PC-3 (cell line): ENCODE results near the gene ABCG4. TPM values are rescaled to one million over a fixed set of nuclear protein-coding genes. Genes with fewer than 3 reads are reported as not detected.
"Not testable (repeated sequence)": the region's sequence is repeated elsewhere in the genome, so short reads cannot be mapped to it uniquely, and the experiment has no call there.

ENCODE experiments used
- ATAC-seq: fragments of 200-7000 bp; cut with Tn5 transposase; 2 replicates; pipeline ENCODE4 v1.9.1; 2020; ENCODE audit warnings: mild to moderate bottlenecking, moderate library complexity
- BruUV-seq: library from RNA; stranded (reverse); fragments of 400-500 nt; replicated peaks from 2 replicates; lab custom pipeline; 2021; lab: Mats Ljungman, UMichigan
- CTCF ChIA-PET: fragments of 300-600 bp; sonication (Branson Sonifier 250); formaldehyde crosslinking; loops from one replicate; lab custom pipeline; 2022; ENCODE audit warnings: antibody characterized with exemption; lab: Charles Lee
- POLR2A ChIA-PET: fragments of 300-600 bp; sonication (Branson Sonifier 250); formaldehyde crosslinking; loops from one replicate; lab custom pipeline; 2022; ENCODE audit warnings: antibody characterized with exemption; ENCODE audit not compliant: unreplicated experiment; lab: Charles Lee
- DNase-seq: peaks from one replicate; pipeline ENCODE4 v3.0.0-alpha.2; 2015
- H2AFZ ChIP-seq: fragments of 300-600 bp; sonication (generic); 2 replicates; pipeline ENCODE4 v1.6.0; 2016; ENCODE audit warnings: antibody characterized with exemption, low read length
- H3F3A ChIP-seq: fragments of 300-600 bp; sonication (generic); one replicate; pipeline ENCODE4 v1.6.0; 2017; ENCODE audit warnings: antibody characterized with exemption, low read length, control low read depth, mild to moderate bottlenecking; ENCODE audit not compliant: unreplicated experiment
- H3K27ac ChIP-seq: fragments of 300-600 bp; sonication (generic); 2 replicates; pipeline ENCODE4 v1.5.1; 2016; ENCODE audit warnings: mild to moderate bottlenecking, low read length
- H3K27me3 ChIP-seq: fragments of 300-600 bp; sonication (generic); 2 replicates; pipeline ENCODE4 v1.6.1; 2016; ENCODE audit warnings: low read length, mixed read lengths
- H3K36me3 ChIP-seq: fragments of 300-600 bp; sonication (generic); 2 replicates; pipeline ENCODE4 v1.6.1; 2016; ENCODE audit warnings: low read depth, mixed run types, low read length, mixed read lengths
- H3K4me1 ChIP-seq: fragments of 300-600 bp; sonication (generic); 2 replicates; pipeline ENCODE4 v1.5.1; 2016; ENCODE audit warnings: low read length; ENCODE audit not compliant: insufficient read depth
- H3K4me2 ChIP-seq: fragments of 300-600 bp; sonication (generic); 2 replicates; pipeline ENCODE4 v1.6.0; 2016; ENCODE audit warnings: low read length
- H3K4me3 ChIP-seq: fragments of 300-600 bp; sonication (generic); 2 replicates; pipeline ENCODE4 v1.5.1; 2016; ENCODE audit warnings: mild to moderate bottlenecking, low read length, mixed read lengths
- H3K79me2 ChIP-seq: fragments of 300-600 bp; sonication (generic); 2 replicates; pipeline ENCODE4 v1.6.1; 2017; ENCODE audit warnings: low read length, mixed read lengths
- H3K9ac ChIP-seq: fragments of 300-600 bp; sonication (generic); 2 replicates; pipeline ENCODE4 v1.6.0; 2016; ENCODE audit warnings: mild to moderate bottlenecking, low read length
- H3K9me2 ChIP-seq: fragments of 300-600 bp; sonication (generic); replicated peaks from 2 replicates; pipeline ENCODE4 v1.6.1; 2016; ENCODE audit warnings: mixed run types, low read length, mixed read lengths
- H3K9me3 ChIP-seq: fragments of 300-600 bp; sonication (generic); 2 replicates; pipeline ENCODE4 v1.6.1; 2016; ENCODE audit warnings: low read length, mixed read lengths
- H4K20me1 ChIP-seq: fragments of 300-600 bp; sonication (generic); 2 replicates; pipeline ENCODE4 v1.6.1; 2016; ENCODE audit warnings: low read length, mixed read lengths
- EZH2 ChIP-seq: fragments of 300-600 bp; sonication (generic); IDR thresholded peaks from one replicate; pipeline ENCODE4 v1.6.1; 2017; ENCODE audit warnings: antibody characterized with exemption, mild to moderate bottlenecking, low read length; ENCODE audit not compliant: unreplicated experiment
- EZH2phosphoT487 ChIP-seq: fragments of 300-600 bp; sonication (generic); IDR thresholded peaks from 2 replicates; pipeline ENCODE4 v1.6.1; 2018; ENCODE audit warnings: mild to moderate bottlenecking, antibody characterized with exemption, low read length, borderline replicate concordance
- intact Hi-C: fragments of 100-400 bp; cut with micrococcal nuclease; formaldehyde crosslinking; loops from 2 replicates; pipeline ENCODE4 v1.9.0; 2023
- total RNA-seq: library from RNA; depleted of rRNA; stranded (reverse); fragments of >200 nt; gene quantifications from 2 replicates; pipeline ENCODE4 v1.2.3, GENCODE V29; 2014
- TF ChIP-seq, protein P1 (sequence below): fragments of 300-600 bp; sonication (generic); conservative IDR thresholded peaks from 2 replicates; pipeline ENCODE4 v1.5.1; 2017; ENCODE audit warnings: antibody characterized with exemption, low read depth, mild to moderate bottlenecking, low read length

The ABCG4 gene
- total RNA-seq, 1 experiment from 2014 or later, result 0.15 TPM

- no peaks in the 10 kb centered on the region for H3K9me3 ChIP-seq
- TF ChIP-seq EZH2phosphoT487 (no peak), EZH2 (no peak)
- TF ChIP-seq, protein P1, sequence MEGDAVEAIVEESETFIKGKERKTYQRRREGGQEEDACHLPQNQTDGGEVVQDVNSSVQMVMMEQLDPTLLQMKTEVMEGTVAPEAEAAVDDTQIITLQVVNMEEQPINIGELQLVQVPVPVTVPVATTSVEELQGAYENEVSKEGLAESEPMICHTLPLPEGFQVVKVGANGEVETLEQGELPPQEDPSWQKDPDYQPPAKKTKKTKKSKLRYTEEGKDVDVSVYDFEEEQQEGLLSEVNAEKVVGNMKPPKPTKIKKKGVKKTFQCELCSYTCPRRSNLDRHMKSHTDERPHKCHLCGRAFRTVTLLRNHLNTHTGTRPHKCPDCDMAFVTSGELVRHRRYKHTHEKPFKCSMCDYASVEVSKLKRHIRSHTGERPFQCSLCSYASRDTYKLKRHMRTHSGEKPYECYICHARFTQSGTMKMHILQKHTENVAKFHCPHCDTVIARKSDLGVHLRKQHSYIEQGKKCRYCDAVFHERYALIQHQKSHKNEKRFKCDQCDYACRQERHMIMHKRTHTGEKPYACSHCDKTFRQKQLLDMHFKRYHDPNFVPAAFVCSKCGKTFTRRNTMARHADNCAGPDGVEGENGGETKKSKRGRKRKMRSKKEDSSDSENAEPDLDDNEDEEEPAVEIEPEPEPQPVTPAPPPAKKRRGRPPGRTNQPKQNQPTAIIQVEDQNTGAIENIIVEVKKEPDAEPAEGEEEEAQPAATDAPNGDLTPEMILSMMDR, result no peak
- no peak overlapping the region for H3K4me3 ChIP-seq
- no peak for DNase-seq
- no peaks in the 10 kb centered on the region for H3K9me2 ChIP-seq
- no peaks in the 10 kb centered on the region for H3K4me1 ChIP-seq
- H3K36me3 ChIP-seq, result no peaks in the 10 kb centered on the region
- H3K27me3 ChIP-seq, result no peaks in the 10 kb centered on the region
- no peak overlapping the region for H3K27ac ChIP-seq
- ATAC-seq, result no peak
- POLR2A ChIA-PET, result no interaction called here
- no peak overlapping the region for H2AFZ ChIP-seq
- intact Hi-C loops, result no loop called here
- H3F3A ChIP-seq, result no peaks in the 10 kb centered on the region
- no TSS peak for BruUV-seq
- H3K79me2 ChIP-seq, result no peaks in the 10 kb centered on the region
- CTCF ChIA-PET, result no interaction called here
- H4K20me1 ChIP-seq, result no peaks in the 10 kb centered on the region
- no peak overlapping the region for H3K4me2 ChIP-seq
- H3K9ac ChIP-seq, result no peak overlapping the region
Observed at GRCh38 chr11:119181677-119182412, 33.0 kb downstream of the ABCG4 start.

- H3K4me3 ChIP-seq, H3K27me3 ChIP-seq, DNase-seq, ATAC-seq, H3F3A ChIP-seq, CTCF ChIA-PET, H3K9me2 ChIP-seq, H2AFZ ChIP-seq, POLR2A ChIA-PET, H4K20me1 ChIP-seq, intact Hi-C loops, H3K27ac ChIP-seq, H3K4me1 ChIP-seq, H3K79me2 ChIP-seq, BruUV-seq, H3K9me3 ChIP-seq, H3K9ac ChIP-seq, H3K36me3 ChIP-seq, H3K4me2 ChIP-seq: not testable (repeated sequence)
Observed at GRCh38 chr11:119184399-119184798, 35.5 kb downstream of the ABCG4 start.

DNA sequence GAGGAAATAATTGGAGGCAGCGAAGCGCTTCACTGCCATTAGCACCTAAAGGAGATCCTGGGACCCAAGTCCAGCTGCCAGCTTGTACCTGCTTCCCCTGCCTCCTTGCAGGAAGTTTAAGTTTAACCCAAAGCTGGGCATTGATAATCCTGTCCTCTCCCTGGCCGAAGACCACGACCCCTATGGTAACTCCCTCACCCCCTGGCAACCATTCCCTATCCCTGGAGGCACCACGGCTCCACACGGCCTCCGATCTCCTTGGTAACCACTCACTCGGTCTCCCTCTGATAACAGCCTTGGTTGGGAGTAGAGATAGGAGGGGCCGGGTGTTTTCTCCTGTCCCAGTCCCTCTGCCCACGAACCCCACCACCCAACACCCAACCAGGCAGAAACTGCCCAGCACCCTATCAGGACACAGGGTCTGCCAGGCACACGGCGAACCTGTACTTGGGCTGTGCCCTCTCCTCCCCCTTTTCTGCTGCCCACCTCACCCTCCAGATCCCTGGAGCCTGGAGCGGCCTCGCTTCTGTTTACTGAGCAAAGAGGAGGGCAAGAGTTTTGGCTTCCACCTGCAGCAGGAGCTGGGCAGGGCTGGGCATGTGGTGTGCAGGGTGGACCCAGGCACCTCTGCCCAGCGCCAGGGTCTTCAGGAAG, 37.3 kb downstream of the ABCG4 start:
- no peaks in the 10 kb centered on the region for H3K36me3 ChIP-seq
- no peaks in the 10 kb centered on the region for H3K9me2 ChIP-seq
- no peaks in the 10 kb centered on the region for H3K27me3 ChIP-seq
- H3K4me3 ChIP-seq, result no peak overlapping the region
- TF ChIP-seq, protein P1, result no peak
- TF ChIP-seq EZH2 (no peak), EZH2phosphoT487 (no peak)
- no peaks in the 10 kb centered on the region for H3F3A ChIP-seq
- no peak overlapping the region for H3K27ac ChIP-seq
- H3K9ac ChIP-seq, result no peak overlapping the region
- H3K79me2 ChIP-seq, result no peaks in the 10 kb centered on the region
- H3K9me3 ChIP-seq, result no peaks in the 10 kb centered on the region
- no peak overlapping the region for H2AFZ ChIP-seq
- H3K4me2 ChIP-seq, result no peak overlapping the region
- POLR2A ChIA-PET, result no interaction called here
- intact Hi-C loops, result no loop called here
- no TSS peak for BruUV-seq
- CTCF ChIA-PET, result interaction anchor here (0.6 kb wide), 1 partner anchor 43 kb away, joined by 5 read pairs; no protein-coding TSS in a partner anchor
- DNase-seq (no peak), ATAC-seq (no peak)
- H3K4me1 ChIP-seq, result peaks cover 13% of the 10 kb centered on the region
- no peaks in the 10 kb centered on the region for H4K20me1 ChIP-seq
